Measurements from ENCODE around the gene TMEM272. TPM values are rescaled to one million over a fixed set of nuclear protein-coding genes. Genes with fewer than 3 reads are reported as not detected.

TMEM272 gene
- total RNA-seq, 1 experiment from 2014 or later = 0.15 TPM

GRCh38 chr13:51862957-51863356 lies 18.0 kb upstream of the TMEM272 start:
- Histone ChIP-seq H3K27ac (ENCODE audit: low read length) (no peak overlapping the region), H3K36me3 (ENCODE audit: control insufficient read depth, insufficient read depth, low read length) (no peaks in the 10 kb centered on the region), H3K9me3 (ENCODE audit: control insufficient read depth, insufficient read depth, low read depth, low read length) (no peaks in the 10 kb centered on the region), H3K27me3 (ENCODE audit: control insufficient read depth, insufficient read depth, low read length) (no peaks in the 10 kb centered on the region), H3K4me3 (ENCODE audit: low read depth in 2 of 2, low read length in 2 of 2) (no peak overlapping the region), H3K4me1 (ENCODE audit: control insufficient read depth, insufficient read depth, low read length) (peaks cover 3% of the 10 kb centered on the region; the same call in 1 of the 2 replicates)
- ATAC-seq (no peak), DNase-seq (ENCODE audit: low read depth, low spot score) (no peak)
- CTCF ChIA-PET = no interaction called here
- intact Hi-C loops (cut with micrococcal nuclease; ENCODE audit: unreplicated experiment) (no loop called here), in situ Hi-C loops (cut with HindIII; ENCODE audit: low pct_unique_long_range_greater_than_20kb, low sequenced_read_pairs) (no loop called here)
- TF ChIP-seq SIN3A (IDR thresholded peaks at IDR 0.05; ENCODE audit: borderline replicate concordance, insufficient read depth, low read depth, low read length) = no peak
- TF ChIP-seq REST (IDR thresholded peaks at IDR 0.05; ENCODE audit: insufficient read depth in 1 of 2, low read depth in 2 of 2, low read length in 1 of 2) = no peak
- POLR2A ChIA-PET = interaction anchor here (0.6 kb wide), 1 partner anchor 845 kb away, joined by 9 read pairs; no protein-coding TSS in a partner anchor
- no TSS peak for BruUV-seq (replicated peaks)

- Histone ChIP-seq H3K4me1 (ENCODE audit: control insufficient read depth, insufficient read depth, low read length) (peaks cover 3% of the 10 kb centered on the region; the same call in 1 of the 2 replicates), H3K4me3 (ENCODE audit: low read depth in 2 of 2, low read length in 2 of 2) (no peak within 1 kb of the TSS), H3K27me3 (ENCODE audit: control insufficient read depth, insufficient read depth, low read length) (no peaks in the 10 kb centered on the region), H3K9me3 (ENCODE audit: control insufficient read depth, insufficient read depth, low read depth, low read length) (no peaks in the 10 kb centered on the region), H3K36me3 (ENCODE audit: control insufficient read depth, insufficient read depth, low read length) (no peaks in the 10 kb centered on the region), H3K27ac (ENCODE audit: low read length) (no peak within 1 kb of the TSS)
- CTCF ChIA-PET = no interaction called here
- TF ChIP-seq, protein P1, sequence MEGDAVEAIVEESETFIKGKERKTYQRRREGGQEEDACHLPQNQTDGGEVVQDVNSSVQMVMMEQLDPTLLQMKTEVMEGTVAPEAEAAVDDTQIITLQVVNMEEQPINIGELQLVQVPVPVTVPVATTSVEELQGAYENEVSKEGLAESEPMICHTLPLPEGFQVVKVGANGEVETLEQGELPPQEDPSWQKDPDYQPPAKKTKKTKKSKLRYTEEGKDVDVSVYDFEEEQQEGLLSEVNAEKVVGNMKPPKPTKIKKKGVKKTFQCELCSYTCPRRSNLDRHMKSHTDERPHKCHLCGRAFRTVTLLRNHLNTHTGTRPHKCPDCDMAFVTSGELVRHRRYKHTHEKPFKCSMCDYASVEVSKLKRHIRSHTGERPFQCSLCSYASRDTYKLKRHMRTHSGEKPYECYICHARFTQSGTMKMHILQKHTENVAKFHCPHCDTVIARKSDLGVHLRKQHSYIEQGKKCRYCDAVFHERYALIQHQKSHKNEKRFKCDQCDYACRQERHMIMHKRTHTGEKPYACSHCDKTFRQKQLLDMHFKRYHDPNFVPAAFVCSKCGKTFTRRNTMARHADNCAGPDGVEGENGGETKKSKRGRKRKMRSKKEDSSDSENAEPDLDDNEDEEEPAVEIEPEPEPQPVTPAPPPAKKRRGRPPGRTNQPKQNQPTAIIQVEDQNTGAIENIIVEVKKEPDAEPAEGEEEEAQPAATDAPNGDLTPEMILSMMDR (IDR thresholded peaks at IDR 0.05) = no peak
- TF ChIP-seq TCF7L2 (IDR thresholded peaks at IDR 0.05; ENCODE audit: low read depth, low read length) (no peak), POLR2AphosphoS5 (IDR thresholded peaks at IDR 0.05; ENCODE audit: low read depth, low read length) (no peak), REST (IDR thresholded peaks at IDR 0.05; ENCODE audit: insufficient read depth in 1 of 2, low read depth in 2 of 2, low read length in 1 of 2) (no peak), SIN3A (IDR thresholded peaks at IDR 0.05; ENCODE audit: borderline replicate concordance, insufficient read depth, low read depth, low read length) (no peak)
- POLR2A ChIA-PET = no interaction called here
- ATAC-seq (no peak), DNase-seq (ENCODE audit: low read depth, low spot score) (no peak)
- in situ Hi-C loops (cut with HindIII; ENCODE audit: low pct_unique_long_range_greater_than_20kb, low sequenced_read_pairs) (no loop called here), intact Hi-C loops (cut with micrococcal nuclease; ENCODE audit: unreplicated experiment) (no loop called here)
- BruUV-seq (replicated peaks) = no TSS peak
Observed at GRCh38 chr13:51861723-51862300, 16.8 kb upstream of the TMEM272 start, which contains the start of gene CCDC70. Gene CCDC70, plus strand, starts transcription at chr13:51861969. Its CDS starts 3,443 bp downstream, at chr13:51865412.

All from Panc1 (cell line).